ENCODE measurements around the gene PYGM. TPM values are rescaled to one million over a fixed set of nuclear protein-coding genes. Genes with fewer than 3 reads are reported as not detected.

The PYGM gene
- total RNA-seq, 1 experiment from 2014 or later = 8.0 TPM

DNA sequence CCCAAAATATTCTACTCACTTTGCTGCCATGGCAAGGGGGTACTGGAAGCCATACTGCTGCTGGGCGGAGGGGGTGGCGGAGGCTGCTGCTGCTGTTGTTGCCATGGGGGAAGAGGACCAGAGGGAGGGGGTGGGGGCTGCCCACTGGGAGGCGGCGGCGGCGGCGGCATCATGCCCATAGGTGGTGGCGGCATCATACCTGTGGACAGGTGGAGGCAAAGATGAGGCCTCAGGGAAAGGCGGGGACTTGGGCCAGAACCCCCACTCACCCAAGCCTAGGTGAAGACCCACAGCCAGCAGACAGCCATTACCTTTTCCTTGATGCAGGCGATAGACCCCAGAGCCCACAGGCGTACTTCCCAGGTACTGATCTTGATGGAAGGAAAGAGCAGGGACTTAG is 7.1 kb upstream of the PYGM start:
- Histone ChIP-seq H3K4me1 (no peaks in the 10 kb centered on the region; the same call in 1 of the 2 replicates), H3K9me3 (replicated peaks) (no peaks in the 10 kb centered on the region), H3K36me3 (peaks cover 83% of the 10 kb centered on the region), H3K4me3 (no peak overlapping the region), H3K27me3 (no peaks in the 10 kb centered on the region), H3K27ac (no peak overlapping the region)
- no peak for DNase-seq

DNA sequence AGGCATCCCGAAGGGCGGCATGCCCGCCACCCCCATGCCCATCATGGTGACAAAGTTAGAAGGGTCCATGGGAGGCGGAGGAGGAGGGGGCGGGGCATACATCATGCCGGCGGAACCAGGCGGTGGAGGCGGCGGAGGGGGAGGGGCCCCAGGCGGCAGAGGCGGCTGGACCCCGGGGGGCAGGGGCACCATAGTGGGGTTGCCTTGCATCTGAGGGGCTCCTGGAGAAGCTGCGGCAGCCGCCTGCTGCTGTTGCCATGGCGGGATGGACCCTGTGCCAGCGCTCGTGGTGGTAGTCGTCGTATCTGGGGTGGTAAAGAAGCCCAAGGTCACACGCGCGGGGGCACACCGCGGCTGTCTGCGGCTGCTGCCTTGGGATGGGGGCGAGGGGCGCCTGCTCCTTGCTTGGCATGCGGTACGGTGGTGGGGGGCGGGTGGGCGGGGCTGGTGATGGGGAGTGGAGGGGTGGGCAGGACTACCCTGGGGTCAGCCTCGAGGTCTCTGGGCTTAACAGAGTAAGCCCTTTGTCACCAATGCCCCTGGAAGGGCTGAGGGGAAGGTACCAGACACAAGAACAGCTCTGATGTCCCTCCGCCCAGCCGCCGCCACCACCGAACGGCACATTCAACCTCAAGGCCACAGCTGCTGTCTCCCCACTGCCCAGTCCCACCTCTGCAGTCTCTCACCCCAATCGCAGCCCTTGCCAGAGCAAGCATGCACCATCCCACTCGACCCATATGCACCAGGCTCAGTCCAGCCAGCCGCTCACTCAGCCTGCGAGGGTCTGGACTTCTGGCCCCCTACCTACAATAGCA is 6.3 kb upstream of the PYGM start:
- H3K9me3 ChIP-seq (replicated peaks) = no peaks in the 10 kb centered on the region
- H3K4me3 ChIP-seq = no peak overlapping the region
- peaks cover 75% of the 10 kb centered on the region for H3K36me3 ChIP-seq
- no peak for DNase-seq
- peaks cover 6% of the 10 kb centered on the region for H3K4me1 ChIP-seq
- H3K27ac ChIP-seq = no peak overlapping the region
- no peaks in the 10 kb centered on the region for H3K27me3 ChIP-seq

DNA sequence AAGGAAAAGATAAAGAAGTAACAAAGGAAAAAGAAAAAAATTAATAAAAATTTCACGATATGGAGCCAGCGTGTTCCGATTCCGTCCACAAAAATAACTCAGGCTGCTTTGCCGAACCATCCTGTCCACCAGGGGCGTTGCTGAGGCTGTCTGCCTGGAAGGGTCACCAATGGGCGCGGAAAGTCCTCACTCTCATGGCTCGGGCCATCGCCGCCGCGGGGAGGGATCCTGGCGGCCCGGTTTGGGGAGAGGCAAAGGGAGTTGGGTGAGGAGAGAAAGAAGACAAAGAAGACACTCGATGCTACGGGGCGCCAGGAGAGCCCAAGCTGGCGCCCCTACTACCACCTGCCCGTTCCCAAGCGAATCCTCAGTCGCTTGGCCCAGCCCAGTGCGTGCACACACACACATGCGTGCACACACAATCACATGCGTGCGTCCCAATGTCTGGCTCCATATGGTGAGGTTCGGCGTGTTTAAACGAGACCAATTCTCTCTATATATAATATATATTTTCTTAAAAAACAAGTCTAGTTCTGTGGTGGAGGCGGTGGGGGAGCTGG is 5.6 kb upstream of the PYGM start:
- no peaks in the 10 kb centered on the region for H3K27me3 ChIP-seq
- peaks cover 13% of the 10 kb centered on the region for H3K4me1 ChIP-seq
- peaks cover 68% of the 10 kb centered on the region for H3K36me3 ChIP-seq
- DNase-seq = no peak
- H3K9me3 ChIP-seq (replicated peaks) = no peaks in the 10 kb centered on the region
- H3K27ac ChIP-seq = no peak overlapping the region
- H3K4me3 ChIP-seq = no peak overlapping the region

DNA sequence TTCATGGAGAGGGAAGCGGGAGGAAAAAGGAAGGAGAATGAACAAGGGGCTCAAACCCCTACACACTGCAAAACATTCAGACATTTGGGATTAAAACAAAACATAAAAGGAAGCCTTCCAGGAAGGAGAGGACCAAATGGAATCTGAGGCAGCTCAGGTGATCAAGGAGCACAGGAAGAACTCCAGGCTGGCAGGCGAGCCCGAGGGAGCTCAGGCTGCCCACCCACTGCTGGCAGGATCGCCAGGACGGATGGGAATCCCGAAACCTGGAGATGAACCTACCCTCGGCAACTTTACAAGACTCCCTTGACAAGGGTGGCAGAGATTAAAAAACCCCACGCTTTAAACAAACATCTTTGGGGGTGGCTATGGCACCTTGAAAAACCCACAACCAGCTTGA is 5.0 kb upstream of the PYGM start:
- H3K27me3 ChIP-seq = no peaks in the 10 kb centered on the region
- H3K4me3 ChIP-seq = no peak overlapping the region
- no peak for DNase-seq
- H3K4me1 ChIP-seq = peaks cover 17% of the 10 kb centered on the region
- no peaks in the 10 kb centered on the region for H3K9me3 ChIP-seq (replicated peaks)
- H3K36me3 ChIP-seq = peaks cover 62% of the 10 kb centered on the region
- H3K27ac ChIP-seq = no peak overlapping the region

DNA sequence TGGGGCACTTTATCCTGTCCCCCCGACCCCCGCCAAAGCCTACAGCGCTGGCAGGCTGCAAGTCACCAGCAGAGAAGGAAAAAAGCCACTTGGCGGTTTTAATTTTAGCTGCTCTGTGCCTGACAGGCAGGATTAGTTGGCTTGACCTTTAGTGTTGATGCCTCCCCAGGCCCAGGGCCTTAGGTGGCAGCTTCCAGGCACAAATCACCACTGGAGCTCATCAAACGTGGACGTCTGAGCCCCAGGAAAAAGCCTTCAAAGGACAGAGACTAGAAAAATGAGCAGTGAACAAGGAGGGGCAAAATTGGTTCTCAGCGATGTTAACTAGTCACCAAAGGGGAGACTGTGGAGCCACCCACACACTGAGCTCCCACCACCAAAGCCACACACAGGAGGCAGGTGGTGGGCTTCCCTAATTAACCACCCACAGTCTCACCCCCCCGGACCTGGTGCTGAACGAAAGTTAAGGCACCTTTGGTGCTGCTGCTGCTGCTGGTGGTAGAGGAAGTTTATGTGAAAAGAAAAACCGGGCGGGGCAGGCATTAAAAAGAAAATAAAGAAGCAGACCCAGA is 4.4 kb upstream of the PYGM start:
- peaks cover 22% of the 10 kb centered on the region for H3K4me1 ChIP-seq
- H3K27ac ChIP-seq = no peak overlapping the region
- H3K4me3 ChIP-seq = no peak overlapping the region
- DNase-seq = no peak
- peaks cover 56% of the 10 kb centered on the region for H3K36me3 ChIP-seq
- H3K27me3 ChIP-seq = no peaks in the 10 kb centered on the region
- no peaks in the 10 kb centered on the region for H3K9me3 ChIP-seq (replicated peaks)

DNA sequence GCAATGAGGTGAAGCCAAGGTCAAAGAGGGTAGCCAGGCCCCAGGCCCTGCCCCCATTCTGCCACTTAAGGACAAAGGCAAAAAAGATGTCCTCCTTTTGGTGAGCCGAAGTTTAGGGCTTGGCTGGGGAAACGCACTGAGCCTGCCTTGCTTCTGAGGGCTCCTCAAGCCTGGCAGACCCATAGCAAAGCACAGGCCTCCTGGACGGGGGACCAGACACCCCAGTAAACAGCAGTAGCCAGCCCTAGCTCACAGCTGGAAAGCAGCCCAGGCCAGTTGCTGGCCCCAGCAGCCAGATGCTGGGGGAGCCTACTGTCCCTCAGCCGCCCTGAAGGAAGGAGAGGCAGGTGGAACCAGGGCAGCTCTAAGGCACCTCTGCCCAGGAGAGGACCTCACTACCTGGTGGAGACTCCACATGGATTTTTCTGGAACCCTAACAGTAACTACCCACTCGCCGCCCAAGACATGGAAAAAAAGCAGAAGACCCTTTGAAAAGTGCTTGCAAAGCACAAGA is 3.8 kb upstream of the PYGM start:
- H3K4me1 ChIP-seq = peaks cover 24% of the 10 kb centered on the region
- no peak overlapping the region for H3K4me3 ChIP-seq
- no peaks in the 10 kb centered on the region for H3K27me3 ChIP-seq
- H3K9me3 ChIP-seq (replicated peaks) = no peaks in the 10 kb centered on the region
- peaks cover 50% of the 10 kb centered on the region for H3K36me3 ChIP-seq
- no peak for DNase-seq
- H3K27ac ChIP-seq = no peak overlapping the region

DNA sequence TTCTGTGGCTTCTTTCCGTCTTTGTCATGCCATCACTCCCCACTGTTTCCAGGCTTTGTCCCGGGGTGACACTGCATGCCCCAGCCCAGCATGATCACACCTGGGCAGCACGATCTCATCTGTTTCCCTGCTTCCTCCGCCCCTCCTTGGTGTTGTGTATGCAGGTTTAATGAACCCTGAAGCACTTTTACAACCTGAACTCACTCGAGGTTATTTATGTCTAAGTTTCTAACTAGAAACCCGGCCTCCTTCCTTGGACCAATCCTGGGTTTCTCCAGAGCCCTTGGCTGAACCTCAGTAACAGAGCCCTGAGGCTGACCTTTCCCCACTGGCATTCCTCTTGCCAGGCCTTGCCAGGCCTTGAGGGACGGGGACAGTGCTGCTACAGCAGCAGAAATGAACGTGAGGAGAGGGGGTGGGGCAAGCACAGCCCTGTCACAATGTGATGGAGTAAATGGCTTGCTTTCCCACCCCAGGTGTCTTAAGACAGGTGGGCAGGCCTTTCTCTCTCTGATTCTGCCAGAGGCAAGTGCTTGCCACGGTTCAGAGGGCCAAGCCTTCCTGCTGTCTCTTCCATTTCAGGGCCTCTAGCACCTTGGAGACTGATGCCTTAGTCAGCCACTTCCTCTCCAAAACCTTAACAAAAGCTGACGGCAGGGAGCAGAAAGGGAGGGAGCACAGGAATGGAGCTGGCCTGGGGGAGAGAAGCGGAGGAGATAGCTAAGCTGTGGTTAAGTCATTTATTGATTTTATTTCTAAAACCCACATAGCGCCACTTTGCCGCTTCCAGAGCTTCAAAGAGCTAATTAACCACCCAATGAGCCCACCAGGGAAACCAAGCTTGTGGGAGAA is 3.1 kb upstream of the PYGM start:
- DNase-seq = no peak
- peaks cover 24% of the 10 kb centered on the region for H3K4me1 ChIP-seq
- peaks cover 44% of the 10 kb centered on the region for H3K36me3 ChIP-seq

DNA sequence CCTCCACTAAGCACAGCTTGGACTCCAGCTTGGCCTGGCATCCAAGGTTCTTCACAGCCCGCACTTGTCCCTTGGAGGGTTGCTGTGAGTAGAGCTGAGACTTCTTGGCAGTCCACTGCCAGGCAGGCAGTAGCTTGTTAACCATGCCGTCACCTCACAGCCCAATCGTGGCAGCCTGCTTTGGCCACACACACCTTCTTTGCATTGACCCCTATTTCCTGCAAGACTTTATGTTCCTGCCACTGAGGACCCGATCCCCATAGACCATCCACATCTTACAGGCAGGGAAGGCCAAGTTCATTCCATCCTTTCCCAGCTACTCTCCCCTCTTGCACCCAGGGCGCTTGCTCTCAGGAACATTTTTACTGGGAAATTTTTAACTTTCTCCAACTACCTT is 2.5 kb upstream of the PYGM start:
- no peak overlapping the region for H3K27ac ChIP-seq
- H3K4me1 ChIP-seq = peaks cover 24% of the 10 kb centered on the region
- peaks cover 37% of the 10 kb centered on the region for H3K36me3 ChIP-seq

More for the DNA sequence above, 3.1 kb upstream of the PYGM start:
- Histone ChIP-seq H3K27ac (no peak overlapping the region), H3K27me3 (no peaks in the 10 kb centered on the region), H3K9me3 (replicated peaks) (no peaks in the 10 kb centered on the region), H3K4me3 (no peak overlapping the region)

DNA sequence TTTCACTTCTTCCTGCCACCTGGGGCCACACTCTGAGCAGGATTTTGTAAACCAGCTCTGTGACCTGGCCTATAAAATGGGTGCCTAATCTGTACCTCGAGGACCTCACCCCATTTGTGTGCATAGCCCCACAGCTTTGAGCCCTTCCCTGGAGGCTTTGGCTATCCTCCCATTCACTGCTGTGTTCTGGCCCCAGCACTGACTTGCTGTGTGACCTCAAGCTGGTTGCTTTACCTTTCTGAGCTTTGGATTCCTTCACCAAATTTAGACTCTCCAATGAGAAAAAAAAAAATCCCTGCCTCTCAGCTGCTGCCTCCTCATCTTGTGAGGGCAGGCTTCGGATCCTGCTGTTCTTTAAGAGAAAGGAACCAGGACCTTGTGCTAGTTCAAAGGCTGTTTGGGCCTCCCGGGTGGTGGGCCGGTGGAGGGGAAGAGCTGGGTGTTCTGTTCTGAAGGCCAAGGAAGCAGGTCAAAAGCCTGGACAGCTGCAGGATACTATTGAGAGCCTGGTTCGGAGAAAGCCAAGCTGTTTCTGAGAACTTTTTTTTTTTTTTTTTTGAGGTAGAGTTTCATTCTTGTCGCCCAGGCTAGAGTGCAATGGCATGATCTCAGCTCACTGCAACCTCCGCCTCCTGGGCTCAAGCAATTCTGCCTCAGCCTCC is 1.1 kb upstream of the PYGM start:
- H3K36me3 ChIP-seq = peaks cover 33% of the 10 kb centered on the region
- H3K4me3 ChIP-seq = no peak overlapping the region
- peak overlapping the region; percentile 80 for H3K27ac ChIP-seq
- H3K9me3 ChIP-seq (replicated peaks) = no peaks in the 10 kb centered on the region
- peak in 1 of 2 experiments; percentile 52 for DNase-seq
- peaks cover 24% of the 10 kb centered on the region for H3K4me1 ChIP-seq
- H3K27me3 ChIP-seq = no peaks in the 10 kb centered on the region

More for the DNA sequence above, 2.5 kb upstream of the PYGM start:
- DNase-seq = no peak
- Histone ChIP-seq H3K9me3 (replicated peaks) (no peaks in the 10 kb centered on the region), H3K27me3 (no peaks in the 10 kb centered on the region), H3K4me3 (no peak overlapping the region)

DNA sequence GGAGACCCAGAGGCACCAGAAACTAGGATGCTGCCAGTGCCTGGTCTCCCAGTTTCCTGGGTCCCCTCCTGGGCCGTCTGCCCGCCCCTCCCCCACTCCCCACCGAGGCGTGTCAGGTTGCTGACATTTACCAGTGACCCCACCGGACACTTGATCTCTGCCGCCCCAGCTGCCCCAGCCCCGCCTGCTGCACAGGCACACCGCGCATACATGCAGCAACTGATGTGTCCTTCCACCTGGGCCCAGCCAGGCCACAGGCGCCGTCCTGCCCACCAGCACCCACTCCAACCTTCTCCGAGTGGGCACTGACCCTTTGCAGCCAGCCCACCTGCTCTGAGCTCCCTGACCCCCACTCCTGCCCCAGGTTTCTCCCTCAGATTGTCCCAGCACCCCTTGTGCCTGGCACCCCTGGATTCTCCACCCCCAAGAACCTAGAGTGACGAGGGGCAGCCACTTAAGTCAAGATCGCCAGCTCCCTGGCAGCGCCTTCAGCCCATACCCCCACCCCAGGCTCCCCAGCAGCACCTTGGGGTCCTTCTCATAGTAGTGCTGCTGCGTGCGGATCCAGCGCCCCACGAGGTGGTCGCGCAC is 548 bp downstream of the PYGM start:
- H3K36me3 ChIP-seq = peaks cover 18% of the 10 kb centered on the region
- no peaks in the 10 kb centered on the region for H3K27me3 ChIP-seq
- peaks cover 24% of the 10 kb centered on the region for H3K4me1 ChIP-seq
- peak overlapping the region; percentile 80 for H3K27ac ChIP-seq
- DNase-seq = no peak
- H3K9me3 ChIP-seq (replicated peaks) = no peaks in the 10 kb centered on the region
- peak overlapping the region; percentile 39 for H3K4me3 ChIP-seq

DNA sequence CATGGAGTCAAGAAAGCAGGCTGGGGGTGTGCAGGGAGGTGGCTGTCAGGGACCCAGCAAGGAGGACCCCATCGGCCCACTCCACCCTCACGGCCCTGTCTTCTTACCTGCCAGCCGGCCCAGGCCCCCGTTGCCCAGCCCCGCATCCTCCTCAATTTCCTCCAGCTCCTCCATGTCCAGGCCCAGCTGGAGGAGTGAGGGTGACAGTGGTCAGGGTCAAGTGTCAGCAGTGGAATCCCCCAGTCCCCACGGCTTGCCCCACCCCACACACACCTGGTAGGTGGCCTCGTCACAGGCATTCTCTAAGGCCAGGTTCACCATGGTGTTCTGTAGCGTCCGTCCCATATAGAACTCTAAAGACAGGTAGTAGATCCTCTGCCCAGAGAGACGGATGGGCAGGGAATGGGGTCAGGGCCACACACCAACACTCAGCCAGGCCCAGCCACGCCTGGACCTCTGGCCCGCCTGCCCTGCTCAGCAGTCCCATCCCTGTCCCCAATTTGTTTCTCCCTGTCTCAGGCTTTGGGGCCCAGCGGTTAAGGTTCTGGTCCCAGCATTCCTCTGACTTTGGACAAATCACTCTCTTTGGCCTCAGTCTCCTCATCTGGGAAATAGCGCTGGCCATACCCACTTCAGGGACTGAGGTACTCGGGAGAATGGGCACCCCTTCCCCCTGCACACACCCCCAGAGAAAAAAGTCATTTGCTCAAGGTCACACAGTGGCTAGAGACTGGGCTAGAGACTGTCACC is 1.3 kb downstream of the PYGM start:
- peaks cover 24% of the 10 kb centered on the region for H3K4me1 ChIP-seq
- H3K36me3 ChIP-seq = peaks cover 10% of the 10 kb centered on the region
- no peaks in the 10 kb centered on the region for H3K27me3 ChIP-seq
- DNase-seq = no peak
- H3K9me3 ChIP-seq (replicated peaks) = no peaks in the 10 kb centered on the region
- H3K27ac ChIP-seq = no peak overlapping the region
- H3K4me3 ChIP-seq = no peak overlapping the region

DNA sequence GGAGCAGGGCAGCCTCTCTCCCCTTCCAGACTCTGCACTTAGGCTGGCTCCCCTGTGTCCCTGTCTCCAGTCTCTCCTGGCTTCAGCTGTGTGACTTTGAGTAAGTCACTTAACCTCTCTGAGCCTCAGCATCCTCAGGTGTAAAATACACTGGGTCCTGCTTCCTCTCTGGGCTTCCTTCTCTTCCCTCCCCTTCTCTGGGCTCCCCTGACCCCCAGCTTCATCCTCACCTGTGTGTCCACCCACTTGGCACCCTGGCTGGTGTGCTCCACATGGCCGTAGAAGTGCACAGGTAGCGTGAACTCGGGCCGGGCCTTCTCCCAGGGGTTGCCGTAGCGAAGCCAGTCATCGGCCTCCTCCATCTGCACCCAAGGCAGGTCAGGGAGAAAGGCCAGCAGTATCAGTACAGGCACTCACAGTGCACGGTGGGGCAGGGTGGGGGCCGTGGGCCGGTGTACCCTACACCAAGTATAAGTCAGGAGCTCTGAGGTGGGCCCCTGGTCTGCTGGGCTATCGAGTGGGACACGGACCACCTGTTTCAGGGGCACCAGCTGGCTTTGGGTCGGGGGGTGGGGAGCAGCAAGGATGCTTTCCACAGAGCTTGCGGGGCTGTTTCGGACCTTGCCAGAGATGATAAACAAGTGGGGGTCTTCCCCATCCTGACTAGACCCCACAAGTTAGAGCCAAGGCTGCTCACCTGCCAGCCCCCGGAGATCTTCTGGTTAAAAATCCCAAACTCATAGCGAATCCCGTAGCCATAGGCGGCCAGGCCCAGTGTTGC is 2.0 kb downstream of the PYGM start:
- DNase-seq = no peak
- Histone ChIP-seq H3K27ac (no peak overlapping the region), H3K27me3 (no peaks in the 10 kb centered on the region), H3K9me3 (replicated peaks) (no peaks in the 10 kb centered on the region), H3K4me3 (no peak overlapping the region), H3K4me1 (peaks cover 27% of the 10 kb centered on the region), H3K36me3 (peaks cover 3% of the 10 kb centered on the region; the same call in 1 of the 2 replicates)
